WTC11 (cell line): ENCODE data around the gene DNAH17. TPM values are rescaled to one million over a fixed set of nuclear protein-coding genes. Genes with fewer than 3 reads are reported as not detected.

Source experiments
- ATAC-seq: fragments of 200-7000 bp; cut with Tn5 transposase; 2 replicates; pipeline ENCODE4 v1.10.0; 2021; ENCODE audit warnings: mild to moderate bottlenecking, moderate library complexity
- CTCF ChIA-PET: fragments of 300-600 bp; sonication (Branson Sonifier 250); formaldehyde crosslinking; loops from one replicate; lab custom pipeline; 2021; ENCODE audit warnings: antibody characterized with exemption; lab: Charles Lee
- POLR2A ChIA-PET: fragments of 350-600 bp; sonication (Branson Sonifier 250); formaldehyde crosslinking; loops from one replicate; lab custom pipeline; 2021; ENCODE audit warnings: antibody characterized with exemption; lab: Charles Lee
- DNase-seq: peaks from one replicate; pipeline ENCODE4 v3.0.0; 2021; ENCODE audit warnings: low spot score
- H3K27ac Mint-ChIP-seq: 2 replicates; pipeline ENCODE4 v1.8.0; 2021; ENCODE audit warnings: mixed read lengths
- H3K27me3 Mint-ChIP-seq: 2 replicates; pipeline ENCODE4 v1.8.0; 2021; ENCODE audit warnings: low read depth, mild to moderate bottlenecking, moderate library complexity, mixed read lengths
- H3K36me3 Mint-ChIP-seq: 2 replicates; pipeline ENCODE4 v1.8.0; 2021; ENCODE audit warnings: mixed read lengths
- H3K4me1 Mint-ChIP-seq: 2 replicates; pipeline ENCODE4 v1.8.0; 2022; ENCODE audit warnings: mixed read lengths
- H3K4me3 Mint-ChIP-seq: 2 replicates; pipeline ENCODE4 v1.8.0; 2021; ENCODE audit warnings: mild to moderate bottlenecking, moderate library complexity, mixed read lengths
- H3K9me3 Mint-ChIP-seq: 2 replicates; pipeline ENCODE4 v1.8.0; 2021; ENCODE audit warnings: mixed read lengths
- AFF4 ChIP-seq: sonication (generic); formaldehyde crosslinking; IDR thresholded peaks from 2 replicates; pipeline ENCODE4 v1.8.1; 2023; ENCODE audit warnings: mild to moderate bottlenecking, missing genetic modification reagents, borderline replicate concordance
- CBFB ChIP-seq: sonication (generic); formaldehyde crosslinking; IDR thresholded peaks from 2 replicates; pipeline ENCODE4 v1.8.1; 2022; ENCODE audit warnings: mild to moderate bottlenecking, low read depth, missing genetic modification reagents
- CREB1 ChIP-seq: sonication (generic); formaldehyde crosslinking; IDR thresholded peaks from 2 replicates; pipeline ENCODE4 v1.8.0; 2023; ENCODE audit warnings: mild to moderate bottlenecking, missing genetic modification reagents
- CREM ChIP-seq: sonication (generic); formaldehyde crosslinking; IDR thresholded peaks from 2 replicates; pipeline ENCODE4 v1.8.1; 2022; ENCODE audit warnings: mild to moderate bottlenecking, missing genetic modification reagents, moderate library complexity
- JAZF1 ChIP-seq: fragments of 250-450 bp; sonication (Bioruptor Pico); IDR thresholded peaks from 2 replicates; pipeline ENCODE4 v1.9.0; 2021; ENCODE audit warnings: moderate library complexity, mild to moderate bottlenecking, inconsistent platforms
- MYBL2 ChIP-seq: sonication (generic); formaldehyde crosslinking; IDR thresholded peaks from 2 replicates; pipeline ENCODE4 v1.8.1; 2023; ENCODE audit warnings: mild to moderate bottlenecking, moderate library complexity, missing genetic modification reagents
- NR3C1 ChIP-seq: sonication (generic); formaldehyde crosslinking; conservative IDR thresholded peaks from 2 replicates; pipeline ENCODE4 v1.8.1; 2023; ENCODE audit warnings: low read depth, mild to moderate bottlenecking, missing genetic modification reagents
- OVOL2 ChIP-seq: fragments of 250-450 bp; sonication (Bioruptor Pico); IDR thresholded peaks from 2 replicates; pipeline ENCODE4 v1.9.0; 2021; ENCODE audit warnings: mild to moderate bottlenecking, borderline replicate concordance
- RELA ChIP-seq: sonication (generic); formaldehyde crosslinking; IDR thresholded peaks from 2 replicates; pipeline ENCODE4 v1.8.1; 2022; ENCODE audit warnings: missing genetic modification reagents, mild to moderate bottlenecking, borderline replicate concordance
- RORB ChIP-seq: fragments of 250-450 bp; sonication (Bioruptor Pico); IDR thresholded peaks from 2 replicates; pipeline ENCODE4 v1.9.0; 2021; ENCODE audit warnings: mild to moderate bottlenecking
- SMAD4 ChIP-seq: sonication (generic); formaldehyde crosslinking; IDR thresholded peaks from 2 replicates; pipeline ENCODE4 v1.8.0; 2022; ENCODE audit warnings: mild to moderate bottlenecking, missing genetic modification reagents
- TCF7 ChIP-seq: sonication (generic); formaldehyde crosslinking; IDR thresholded peaks from 2 replicates; pipeline ENCODE4 v1.8.0; 2022; ENCODE audit warnings: mild to moderate bottlenecking, low read depth, missing genetic modification reagents, moderate library complexity
- TEAD4 ChIP-seq: sonication (generic); formaldehyde crosslinking; IDR thresholded peaks from 2 replicates; pipeline ENCODE4 v1.8.0; 2022; ENCODE audit warnings: mild to moderate bottlenecking, missing genetic modification reagents
- TP53 ChIP-seq: sonication (generic); formaldehyde crosslinking; IDR thresholded peaks from 2 replicates; pipeline ENCODE4 v1.8.1; 2023; ENCODE audit warnings: mild to moderate bottlenecking, missing genetic modification reagents
- USF2 ChIP-seq: sonication (generic); formaldehyde crosslinking; IDR thresholded peaks from 2 replicates; pipeline ENCODE4 v1.8.1; 2023; ENCODE audit warnings: mild to moderate bottlenecking, missing genetic modification reagents, moderate library complexity
- ZNF425 ChIP-seq: fragments of 250-450 bp; sonication (Bioruptor Pico); conservative IDR thresholded peaks from 2 replicates; pipeline ENCODE4 v1.9.0; 2021; ENCODE audit warnings: mild to moderate bottlenecking
- total RNA-seq: library from RNA; stranded (reverse); gene quantifications from 3 replicates; pipeline ENCODE4 v1.2.3, GENCODE V29; 2021
- TF ChIP-seq, protein P1 (sequence below): sonication (generic); formaldehyde crosslinking; IDR thresholded peaks from 2 replicates; pipeline ENCODE4 v1.8.0; 2023; ENCODE audit warnings: missing genetic modification reagents
- TF ChIP-seq, protein P2 (sequence below): sonication (generic); formaldehyde crosslinking; IDR thresholded peaks from 2 replicates; pipeline ENCODE4 v1.8.1; 2023; ENCODE audit warnings: mild to moderate bottlenecking, missing genetic modification reagents
- TF ChIP-seq, protein P3 (sequence below): fragments of 250-450 bp; sonication (Bioruptor Pico); IDR thresholded peaks from 2 replicates; pipeline ENCODE4 v2.1.2; 2022; ENCODE audit warnings: mild to moderate bottlenecking, moderate library complexity

Gene DNAH17
- total RNA-seq, 1 experiment from 2014 or later = 0.87 TPM

DNA sequence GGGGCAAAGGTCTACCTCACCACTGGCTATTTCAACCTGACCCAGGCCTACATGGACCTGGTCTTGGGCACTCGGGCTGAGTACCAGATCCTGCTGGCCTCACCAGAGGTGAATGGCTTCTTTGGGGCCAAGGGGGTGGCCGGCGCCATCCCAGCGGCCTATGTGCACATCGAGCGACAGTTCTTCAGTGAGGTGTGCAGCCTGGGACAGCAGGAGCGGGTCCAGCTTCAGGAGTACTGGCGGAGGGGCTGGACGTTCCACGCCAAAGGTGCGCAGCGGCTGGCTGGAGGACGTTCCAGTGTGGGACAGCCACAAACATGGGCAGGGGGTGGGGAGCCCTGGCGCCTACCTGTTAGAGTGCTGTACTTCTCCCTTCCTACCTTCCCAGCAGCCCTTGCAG lies 173.4 kb downstream of the DNAH17 start:
- DNase-seq (no peak), ATAC-seq (no peak)
- ChIA-PET CTCF (interaction anchor here (0.7 to 1.2 kb wide), 2 partner anchors 11 to 43 kb away, joined by 3 read pairs; no protein-coding TSS in a partner anchor), POLR2A (no interaction called here)
- Mint-ChIP-seq H3K9me3 (no peaks in the 10 kb centered on the region), H3K36me3 (peaks cover 63% of the 10 kb centered on the region), H3K27me3 (no peaks in the 10 kb centered on the region), H3K4me1 (peaks cover 14% of the 10 kb centered on the region), H3K27ac (no peak overlapping the region), H3K4me3 (no peak overlapping the region)
- TF ChIP-seq AFF4 (CRISPR knock-in tag) (no peak), SMAD4 (CRISPR knock-in tag) (no peak), RORB (CRISPR knock-in tag) (no peak), JAZF1 (CRISPR knock-in tag) (no peak), CBFB (CRISPR knock-in tag) (no peak), TEAD4 (no peak), MYBL2 (no peak), USF2 (CRISPR knock-in tag) (no peak)
- TF ChIP-seq, protein P1, sequence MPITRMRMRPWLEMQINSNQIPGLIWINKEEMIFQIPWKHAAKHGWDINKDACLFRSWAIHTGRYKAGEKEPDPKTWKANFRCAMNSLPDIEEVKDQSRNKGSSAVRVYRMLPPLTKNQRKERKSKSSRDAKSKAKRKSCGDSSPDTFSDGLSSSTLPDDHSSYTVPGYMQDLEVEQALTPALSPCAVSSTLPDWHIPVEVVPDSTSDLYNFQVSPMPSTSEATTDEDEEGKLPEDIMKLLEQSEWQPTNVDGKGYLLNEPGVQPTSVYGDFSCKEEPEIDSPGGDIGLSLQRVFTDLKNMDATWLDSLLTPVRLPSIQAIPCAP (CRISPR knock-in tag) = no peak

GRCh38 chr17:78401891-78402290 lies 175.3 kb downstream of the DNAH17 start:
- Mint-ChIP-seq H3K4me3 (no peak overlapping the region), H3K9me3 (no peaks in the 10 kb centered on the region), H3K27ac (peak overlapping the region; percentile 45; the same call in 1 of the 2 replicates), H3K36me3 (peaks cover 76% of the 10 kb centered on the region), H3K4me1 (peaks cover 2% of the 10 kb centered on the region), H3K27me3 (no peaks in the 10 kb centered on the region)
- TF ChIP-seq TCF7 (CRISPR knock-in tag) (no peak), OVOL2 (CRISPR knock-in tag) (no peak), CREB1 (CRISPR knock-in tag) (no peak), ZNF425 (CRISPR knock-in tag) (no peak), NR3C1 (CRISPR knock-in tag) (no peak), MYBL2 (no peak), TP53 (CRISPR knock-in tag) (no peak), RELA (CRISPR knock-in tag) (no peak), CREM (CRISPR knock-in tag) (no peak)
- TF ChIP-seq, protein P2, sequence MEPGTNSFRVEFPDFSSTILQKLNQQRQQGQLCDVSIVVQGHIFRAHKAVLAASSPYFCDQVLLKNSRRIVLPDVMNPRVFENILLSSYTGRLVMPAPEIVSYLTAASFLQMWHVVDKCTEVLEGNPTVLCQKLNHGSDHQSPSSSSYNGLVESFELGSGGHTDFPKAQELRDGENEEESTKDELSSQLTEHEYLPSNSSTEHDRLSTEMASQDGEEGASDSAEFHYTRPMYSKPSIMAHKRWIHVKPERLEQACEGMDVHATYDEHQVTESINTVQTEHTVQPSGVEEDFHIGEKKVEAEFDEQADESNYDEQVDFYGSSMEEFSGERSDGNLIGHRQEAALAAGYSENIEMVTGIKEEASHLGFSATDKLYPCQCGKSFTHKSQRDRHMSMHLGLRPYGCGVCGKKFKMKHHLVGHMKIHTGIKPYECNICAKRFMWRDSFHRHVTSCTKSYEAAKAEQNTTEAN (CRISPR knock-in tag) = no peak
- TF ChIP-seq, protein P3, sequence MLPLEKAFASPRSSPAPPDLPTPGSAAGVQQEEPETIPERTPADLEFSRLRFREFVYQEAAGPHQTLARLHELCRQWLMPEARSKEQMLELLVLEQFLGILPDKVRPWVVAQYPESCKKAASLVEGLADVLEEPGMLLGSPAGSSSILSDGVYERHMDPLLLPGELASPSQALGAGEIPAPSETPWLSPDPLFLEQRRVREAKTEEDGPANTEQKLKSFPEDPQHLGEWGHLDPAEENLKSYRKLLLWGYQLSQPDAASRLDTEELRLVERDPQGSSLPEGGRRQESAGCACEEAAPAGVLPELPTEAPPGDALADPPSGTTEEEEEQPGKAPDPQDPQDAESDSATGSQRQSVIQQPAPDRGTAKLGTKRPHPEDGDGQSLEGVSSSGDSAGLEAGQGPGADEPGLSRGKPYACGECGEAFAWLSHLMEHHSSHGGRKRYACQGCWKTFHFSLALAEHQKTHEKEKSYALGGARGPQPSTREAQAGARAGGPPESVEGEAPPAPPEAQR (CRISPR knock-in tag) = no peak
- DNase-seq (no peak), ATAC-seq (no peak)
- CTCF ChIA-PET = interaction anchor here (0.9 to 2.4 kb wide), 6 partner anchors 10 to 41 kb away, joined by 3 to 11 read pairs (median 8); no protein-coding TSS in a partner anchor
- POLR2A ChIA-PET = no interaction called here
